ENCODE measurements around the gene MGMT.

The MGMT gene

DNA sequence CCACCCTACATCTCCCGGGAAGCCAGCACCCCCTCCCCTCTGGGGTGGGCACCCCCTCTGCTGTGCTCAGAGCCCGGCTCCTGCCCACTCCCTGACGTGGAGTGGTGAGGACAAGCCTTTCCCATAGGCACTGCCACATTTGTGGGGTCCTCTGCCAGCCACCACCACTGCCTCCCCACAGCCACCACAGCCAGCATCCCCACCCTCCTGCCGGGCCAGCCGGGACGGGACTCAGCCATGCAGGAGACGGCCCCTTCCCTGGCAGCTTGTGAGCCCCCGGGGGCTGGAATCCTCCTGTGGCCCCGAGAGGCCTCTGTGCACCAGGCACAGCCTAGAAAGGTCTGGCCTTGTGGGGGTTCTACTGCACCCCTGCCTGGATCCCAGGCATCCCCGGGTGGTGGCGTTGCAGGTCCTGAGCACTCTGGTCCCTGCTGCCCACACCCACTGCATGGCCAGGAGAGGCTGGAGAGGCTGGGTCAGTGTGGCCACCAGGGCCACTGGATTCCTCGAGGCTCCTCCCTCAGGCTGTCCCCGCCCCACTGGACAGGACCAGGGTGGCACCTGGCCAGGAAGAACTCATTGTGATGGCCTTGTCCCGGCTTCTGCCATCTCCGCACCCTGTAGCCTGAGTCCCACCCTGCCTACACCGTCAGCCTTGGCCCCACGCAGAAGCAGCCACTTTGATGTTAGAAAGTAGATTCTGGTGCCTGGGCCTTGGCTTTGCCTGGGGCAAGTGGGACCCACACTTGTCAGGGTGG is 349.0 kb downstream of the MGMT start:
- DNase-seq, result no peak

DNA sequence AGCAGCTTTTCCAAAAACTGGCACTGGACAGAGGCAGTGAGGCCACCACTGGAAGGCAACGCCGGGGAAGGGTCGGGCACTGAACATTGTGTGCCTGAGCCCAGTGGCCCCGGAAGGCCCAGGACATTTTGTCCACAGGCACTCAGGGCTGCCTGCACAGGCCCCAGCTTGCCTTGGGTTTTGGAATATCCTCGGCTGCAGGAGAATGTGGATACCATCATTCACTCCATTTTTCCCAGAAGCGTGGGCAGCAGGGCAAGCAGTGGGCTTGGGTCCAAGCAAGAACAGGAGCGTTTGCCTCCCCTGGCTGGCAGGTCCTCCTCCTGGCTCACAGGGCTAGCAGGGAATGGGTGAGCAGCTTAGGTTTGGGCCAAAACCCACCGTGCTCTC is 349.6 kb downstream of the MGMT start:
- no peak for DNase-seq
